Measurements from ENCODE around the gene FANCF.

Gene FANCF

GRCh38 chr11:22584976-22585375 lies 40.6 kb downstream of the FANCF start:
- no peak overlapping the region for H3K4me3 ChIP-seq (ENCODE audit: low read depth, low read length)
- no peak for DNase-seq (ENCODE audit: low read depth)
- TF ChIP-seq CTCF (IDR thresholded peaks at IDR 0.05; ENCODE audit: low read depth, low read length, missing control alignments) = no peak

- no peak for TF ChIP-seq CTCF (IDR thresholded peaks at IDR 0.05; ENCODE audit: low read depth, low read length, missing control alignments)
- no peak for DNase-seq (ENCODE audit: low read depth)
- H3K4me3 ChIP-seq (ENCODE audit: low read depth, low read length) = no peak overlapping the region
These were observed 41.6 kb downstream of the FANCF start for GRCh38 chr11:22583963-22584492.

GRCh38 chr11:22582151-22582410 lies 43.5 kb downstream of the FANCF start:
- no peak for DNase-seq (ENCODE audit: low read depth)
- H3K4me3 ChIP-seq (ENCODE audit: low read depth, low read length) = no peak overlapping the region
- no peak for TF ChIP-seq CTCF (IDR thresholded peaks at IDR 0.05; ENCODE audit: low read depth, low read length, missing control alignments)

GRCh38 chr11:22581354-22582150 lies 44.1 kb downstream of the FANCF start:
- H3K4me3 ChIP-seq (ENCODE audit: low read depth, low read length) = no peak overlapping the region
- DNase-seq (ENCODE audit: low read depth) = no peak
- no peak for TF ChIP-seq CTCF (IDR thresholded peaks at IDR 0.05; ENCODE audit: low read depth, low read length, missing control alignments)

- no peak for DNase-seq (ENCODE audit: low read depth)
- TF ChIP-seq CTCF (IDR thresholded peaks at IDR 0.05; ENCODE audit: low read depth, low read length, missing control alignments) = no peak
- no peak overlapping the region for H3K4me3 ChIP-seq (ENCODE audit: low read depth, low read length)
These were observed 47.8 kb downstream of the FANCF start for GRCh38 chr11:22577854-22578253.

All from GM12864 (cell line).